Right lobe of liver (tissue), 6 donors: ENCODE results near the gene FURIN. TPM values are rescaled to one million over a fixed set of nuclear protein-coding genes. Genes with fewer than 3 reads are reported as not detected.
A peak's percentile ranks its signal among the peaks of the same experiment; 100 is the strongest.

Experiments used
- ATAC-seq, 4 donors: fragments of 200-7000 bp; cut with Tn5 transposase; one replicate each; pipeline ENCODE4 v1.9.1; 2020; ENCODE audit warnings: mild to moderate bottlenecking in 4 of 4, moderate library complexity in 4 of 4
- DNase-seq, 3 donors: peaks; one replicate each; pipeline ENCODE4 v3.0.0-alpha.2; 2020
- H3K27ac ChIP-seq, 3 donors: fragments of 200-600 bp; one replicate each; pipeline ENCODE4 v1.8.0; 2022
- H3K27me3 ChIP-seq, 2 donors: fragments of 200-600 bp; one replicate each; pipeline ENCODE4 v1.8.0; 2022
- H3K36me3 ChIP-seq, 4 donors: fragments of 200-600 bp; sonication (generic) in 1 of 4; one replicate each; pipeline versions ENCODE4 v1.5.1 to v1.8.0; 2017 to 2022; ENCODE audit warnings: control low read depth in 1 of 4
- H3K4me1 ChIP-seq, 4 donors: fragments of 200-600 bp; sonication (generic) in 1 of 4; one replicate each; pipeline versions ENCODE4 v1.5.1 to v1.8.0; 2017 to 2022; ENCODE audit warnings: control low read depth in 1 of 4
- H3K4me3 ChIP-seq, 3 donors: fragments of 200-600 bp; one replicate each; pipeline ENCODE4 v1.8.0; 2022
- H3K9me3 ChIP-seq, 4 donors: fragments of 200-600 bp; sonication (generic) in 1 of 4; one replicate each; pipeline versions ENCODE4 v1.5.1 to v1.8.0; 2017 to 2022; ENCODE audit warnings: control low read depth in 1 of 4
- CTCF ChIP-seq, 4 donors: fragments of 200-600 bp in 3 of 4; fragments of 450-650 bp in 1 of 4; IDR thresholded peaks; one replicate each; pipeline versions ENCODE4 v1.5.1 to v1.8.0; 2016 to 2022; ENCODE audit warnings: antibody characterized with exemption in 4 of 4, mild to moderate bottlenecking in 2 of 4
- POLR2A ChIP-seq: fragments of 450-650 bp; IDR thresholded peaks from one replicate; pipeline ENCODE4 v1.6.1; 2017; ENCODE audit warnings: antibody characterized with exemption, mild to moderate bottlenecking
- WGBS: methylation state at CpG from one replicate; pipeline ENCODE4 v1.1.6; 2018; ENCODE audit warnings: low coverage, low lambda C conversion rate; ENCODE audit not compliant: insufficient coverage; ENCODE audit errors: missing lambda C conversion rate; 5-methylcytosine and 5-hydroxymethylcytosine counted together
- intact Hi-C, 2 donors: fragments of 100-400 bp; cut with DNase I; formaldehyde crosslinking; loops; one replicate each; pipeline versions ENCODE4 v1.11.2 to v1.14.1; 2022
- total RNA-seq, 6 experiments: library from RNA; depleted of rRNA in 2 of 6; stranded (reverse); fragments of >200 nt in 2 of 6; fragmentation: NEBNext Ultra II Directional in 3 of 6; extraction: Animal tissue kit (Norgen Biotek cat#: 25700) in 3 of 6; gene quantifications; one replicate each; pipeline versions ENCODE4 v1.1.0 to v1.2.4, GENCODE V29; 2016 to 2023
- donor health status: DM: no; HTN: yes; CAD: no.
- donor health status: DM: no; HTN: no; CAD: no.
- donor health status: DM: no; HTN: no; CAD: no.
- donor health status: DM: no; HTN: yes; CAD: no.
- donor health status: DM: no; HTN: yes; CAD: no.

The FURIN gene
- total RNA-seq, 6 experiments from 2014 or later, result 122 to 232 (median 189) TPM

GRCh38 chr15:90887037-90887481 lies 18.7 kb downstream of the FURIN start:
- Histone ChIP-seq H3K36me3 (peaks cover 0 to 33% (median 9%) of the 10 kb centered on the region in 4 donors), H3K27me3 (no peaks in the 10 kb centered on the region), H3K27ac (no peak overlapping the region), H3K4me1 (peaks cover 0 to 45% (median 21%) of the 10 kb centered on the region in 4 donors), H3K9me3 (no peaks in the 10 kb centered on the region), H3K4me3 (no peak overlapping the region)
- no CpG with 5 or more reads among the region's 13 CpGs for WGBS
- DNase-seq (peak; percentile 23 to 58 (median 44)), ATAC-seq (no peak)
- TF ChIP-seq POLR2A (no peak), CTCF (IDR thresholded peaks at IDR 0.05) (no peak)
- intact Hi-C loops, result loop anchor here in 1 of 2 donors (5.0 kb wide), 1 partner anchor 240 kb away; no protein-coding TSS in a partner anchor

GRCh38 chr15:90889313-90889730 lies 20.9 kb downstream of the FURIN start:
- peaks cover 9 to 48% (median 23%) of the 10 kb centered on the region in 4 donors for H3K36me3 ChIP-seq
- intact Hi-C loops, result loop anchor here in 1 of 2 donors (5.0 kb wide), 1 partner anchor 242 kb away; no protein-coding TSS in a partner anchor

GRCh38 chr15:90889736-90890456 lies 21.5 kb downstream of the FURIN start:
- no peak for TF ChIP-seq POLR2A
- TF ChIP-seq CTCF (IDR thresholded peaks at IDR 0.05), result no peak
- no peaks in the 10 kb centered on the region for H3K27me3 ChIP-seq
- 40% methylated on average over 1 of the region's 31 CpGs for WGBS
- no peak overlapping the region for H3K4me3 ChIP-seq
- DNase-seq (peak; percentile 20 to 42 (median 31)), ATAC-seq (no peak)
- H3K27ac ChIP-seq, result no peak overlapping the region
- peaks cover 11 to 50% (median 23%) of the 10 kb centered on the region in 4 donors for H3K36me3 ChIP-seq
- intact Hi-C loops, result loop anchor here in 1 of 2 donors (5.0 kb wide), 1 partner anchor 243 kb away; no protein-coding TSS in a partner anchor
- H3K4me1 ChIP-seq, result peaks cover 0 to 16% (median 7%) of the 10 kb centered on the region in 4 donors
- no peaks in the 10 kb centered on the region for H3K9me3 ChIP-seq

More at GRCh38 chr15:90889313-90889730, 20.9 kb downstream of the FURIN start:
- TF ChIP-seq CTCF (IDR thresholded peaks at IDR 0.05), result no peak
- TF ChIP-seq POLR2A, result no peak
- DNase-seq, result peak in 2 of 3 donors; percentile 15 to 39
- Histone ChIP-seq H3K4me3 (no peak overlapping the region), H3K9me3 (no peaks in the 10 kb centered on the region), H3K27ac (no peak overlapping the region), H3K4me1 (peaks cover 0 to 22% (median 7%) of the 10 kb centered on the region in 4 donors), H3K27me3 (no peaks in the 10 kb centered on the region)
- no peak for ATAC-seq
- WGBS, result no CpG with 5 or more reads among the region's 18 CpGs

GRCh38 chr15:90890839-90891238 lies 22.5 kb downstream of the FURIN start:
- TF ChIP-seq CTCF (IDR thresholded peaks at IDR 0.05), result no peak
- TF ChIP-seq POLR2A, result no peak
- intact Hi-C loops, result no loop called here
- Histone ChIP-seq H3K4me3 (no peak overlapping the region), H3K36me3 (peaks cover 11 to 58% (median 27%) of the 10 kb centered on the region in 4 donors), H3K4me1 (peaks cover 0 to 7% (median 3%) of the 10 kb centered on the region in 4 donors), H3K27me3 (no peaks in the 10 kb centered on the region), H3K27ac (no peak overlapping the region), H3K9me3 (no peaks in the 10 kb centered on the region)
- DNase-seq (peak in 2 of 3 donors; percentile 13 to 31), ATAC-seq (no peak)
- 40% methylated on average over 1 of the region's 12 CpGs for WGBS
